ENCODE data around the gene C17orf114.

- no peak for TF ChIP-seq EP300 (IDR thresholded peaks at IDR 0.05)
- TF ChIP-seq CTCF (IDR thresholded peaks at IDR 0.05): no peak
- TF ChIP-seq POLR2AphosphoS5 (IDR thresholded peaks at IDR 0.05): no peak
These were observed at the start of gene C17orf114 for GRCh38 chr17:4802228-4802627.

Measured in sigmoid colon (tissue), 4 donors.